ENCODE measurements around the gene XKRX.
A peak's percentile ranks its signal among the peaks of the same experiment; 100 is the strongest.

Gene XKRX

DNA sequence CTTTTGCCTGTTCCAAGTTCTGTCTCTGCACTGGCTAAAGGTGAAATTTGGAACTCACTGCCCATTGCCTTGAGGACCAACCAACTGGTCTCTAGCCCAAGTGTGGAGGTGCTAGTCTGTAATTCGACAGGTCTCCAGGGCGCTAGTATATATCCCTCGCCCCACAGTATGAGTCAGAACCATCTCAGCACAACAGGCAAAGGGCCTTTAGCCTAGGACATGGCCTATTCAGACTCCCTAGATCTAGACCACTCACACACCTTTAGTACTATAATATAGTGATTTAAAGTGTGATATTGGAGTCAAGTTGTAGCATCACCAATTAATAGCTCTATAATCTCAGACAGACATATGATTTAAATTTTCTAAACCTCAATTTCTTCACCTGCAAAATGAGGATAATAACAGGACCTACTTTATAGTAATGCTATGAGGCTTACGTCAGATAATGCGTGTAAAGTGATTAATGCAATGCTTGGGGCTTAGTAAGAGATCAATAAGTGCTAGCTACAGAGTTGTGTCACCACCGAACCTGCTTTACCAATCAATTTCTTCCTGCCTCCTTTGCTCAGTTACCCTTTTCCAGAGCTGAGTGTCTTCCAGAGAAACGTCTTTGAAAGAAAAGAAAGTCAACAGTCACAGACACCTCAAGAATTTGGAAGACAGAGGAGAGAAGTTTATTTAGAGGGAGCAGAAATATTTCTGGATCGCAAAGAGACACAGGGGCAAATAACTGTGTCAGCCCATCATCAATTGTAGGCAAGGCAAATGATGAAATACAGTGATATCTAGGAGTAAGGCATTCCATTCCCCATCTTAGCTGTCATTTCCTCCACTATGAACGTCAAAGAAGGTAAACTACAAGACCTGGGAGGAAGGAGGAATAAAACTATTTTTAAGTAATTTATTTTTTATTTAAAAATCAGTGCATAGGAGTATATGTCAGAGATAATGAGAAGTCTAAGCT is 56.8 kb downstream of the XKRX start:
- no peak overlapping the region for H3K4me3 ChIP-seq (replicated peaks; ENCODE audit: low read depth, low read length)
- no peak for DNase-seq (ENCODE audit: extremely low read depth, low read depth)
- TF ChIP-seq, protein P1, sequence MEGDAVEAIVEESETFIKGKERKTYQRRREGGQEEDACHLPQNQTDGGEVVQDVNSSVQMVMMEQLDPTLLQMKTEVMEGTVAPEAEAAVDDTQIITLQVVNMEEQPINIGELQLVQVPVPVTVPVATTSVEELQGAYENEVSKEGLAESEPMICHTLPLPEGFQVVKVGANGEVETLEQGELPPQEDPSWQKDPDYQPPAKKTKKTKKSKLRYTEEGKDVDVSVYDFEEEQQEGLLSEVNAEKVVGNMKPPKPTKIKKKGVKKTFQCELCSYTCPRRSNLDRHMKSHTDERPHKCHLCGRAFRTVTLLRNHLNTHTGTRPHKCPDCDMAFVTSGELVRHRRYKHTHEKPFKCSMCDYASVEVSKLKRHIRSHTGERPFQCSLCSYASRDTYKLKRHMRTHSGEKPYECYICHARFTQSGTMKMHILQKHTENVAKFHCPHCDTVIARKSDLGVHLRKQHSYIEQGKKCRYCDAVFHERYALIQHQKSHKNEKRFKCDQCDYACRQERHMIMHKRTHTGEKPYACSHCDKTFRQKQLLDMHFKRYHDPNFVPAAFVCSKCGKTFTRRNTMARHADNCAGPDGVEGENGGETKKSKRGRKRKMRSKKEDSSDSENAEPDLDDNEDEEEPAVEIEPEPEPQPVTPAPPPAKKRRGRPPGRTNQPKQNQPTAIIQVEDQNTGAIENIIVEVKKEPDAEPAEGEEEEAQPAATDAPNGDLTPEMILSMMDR (IDR thresholded peaks at IDR 0.05; ENCODE audit: low read depth, low read length, missing control alignments): no peak

DNA sequence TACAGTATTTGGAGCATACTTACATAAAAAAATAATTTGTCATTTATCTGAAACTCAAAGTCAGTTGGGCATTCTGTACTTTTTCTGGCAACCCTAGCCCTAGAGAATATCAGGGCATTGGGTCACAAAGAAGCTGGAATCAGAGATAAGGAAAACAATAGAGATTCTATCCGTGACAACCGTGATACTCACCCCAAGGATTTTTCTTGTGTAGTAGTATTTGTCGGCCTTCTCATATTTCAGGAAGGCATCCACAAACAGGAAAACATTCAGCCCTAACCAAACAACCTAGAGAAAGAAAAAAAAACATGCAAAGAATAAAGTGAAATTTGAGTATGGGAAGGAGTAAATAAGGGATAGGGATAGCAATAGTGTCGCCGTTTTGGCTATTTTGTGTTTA is 58.2 kb downstream of the XKRX start:
- TF ChIP-seq, protein P1 (IDR thresholded peaks at IDR 0.05; ENCODE audit: low read depth, low read length, missing control alignments): no peak
- no peak overlapping the region for H3K4me3 ChIP-seq (replicated peaks; ENCODE audit: low read depth, low read length)
- DNase-seq (ENCODE audit: extremely low read depth, low read depth): no peak

DNA sequence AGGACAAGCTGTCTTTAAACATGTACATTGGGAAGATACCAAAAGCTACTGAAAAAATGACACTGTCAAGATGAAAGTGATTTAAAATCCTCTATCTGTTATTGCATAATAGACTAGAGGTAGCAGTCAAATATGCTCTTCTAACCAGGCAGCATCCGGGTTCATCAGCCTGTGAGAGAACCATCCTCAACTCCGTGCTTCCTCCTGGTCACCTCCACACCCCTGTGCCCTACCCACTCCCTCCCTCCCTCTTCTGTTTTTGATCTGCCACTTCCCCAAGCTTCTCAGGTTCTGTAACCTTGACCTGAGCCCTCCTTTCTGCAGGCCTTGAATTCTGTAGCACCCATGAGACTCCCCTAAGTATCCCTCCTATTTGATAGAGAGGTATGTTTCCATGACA is 60.4 kb downstream of the XKRX start:
- TF ChIP-seq, protein P1 (IDR thresholded peaks at IDR 0.05; ENCODE audit: low read depth, low read length, missing control alignments): no peak
- no peak for DNase-seq (ENCODE audit: extremely low read depth, low read depth)
- no peak overlapping the region for H3K4me3 ChIP-seq (replicated peaks; ENCODE audit: low read depth, low read length)

DNA sequence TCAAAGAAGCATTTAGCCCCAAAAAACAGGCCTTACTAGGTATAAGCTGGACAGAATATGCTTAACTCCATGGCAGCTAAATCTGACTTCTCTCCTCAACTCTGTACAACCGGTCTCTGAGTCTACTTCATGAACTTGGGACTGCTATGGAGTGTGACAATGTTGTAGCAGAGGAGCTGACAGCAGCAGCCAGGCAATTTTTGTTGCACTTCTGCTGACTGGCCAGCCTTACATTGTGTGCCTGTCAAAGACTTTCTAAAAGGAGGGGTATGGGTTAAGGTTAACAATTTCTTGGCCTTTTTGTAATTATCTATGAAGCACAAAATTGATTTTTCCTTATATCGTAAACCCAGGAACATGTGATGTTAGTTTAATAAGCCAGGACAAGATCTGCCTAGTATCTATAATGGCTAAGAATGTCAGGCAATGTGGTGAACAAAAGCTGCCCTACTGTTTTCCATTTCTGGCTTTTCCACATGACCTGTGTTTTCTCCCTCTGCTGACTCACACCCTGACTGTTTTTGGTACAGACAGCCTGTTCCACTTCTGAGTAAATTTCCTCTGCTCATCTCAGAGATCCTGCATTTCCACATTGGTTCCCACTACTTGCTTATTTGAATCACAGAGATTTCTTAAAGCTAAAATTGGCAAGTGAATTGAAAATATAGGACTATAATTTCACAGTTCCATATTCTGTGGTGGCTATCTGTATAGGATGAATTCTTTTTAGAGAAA is 63.9 kb downstream of the XKRX start:
- peak; percentile 3 for DNase-seq (ENCODE audit: extremely low read depth, low read depth)
- no peak overlapping the region for H3K4me3 ChIP-seq (replicated peaks; ENCODE audit: low read depth, low read length)
- TF ChIP-seq, protein P1 (IDR thresholded peaks at IDR 0.05; ENCODE audit: low read depth, low read length, missing control alignments): no peak
